HG03469 (cell line): ENCODE data around the gene KLF11.
"Not testable (repeated sequence)": the region's sequence is repeated elsewhere in the genome, so short reads cannot be mapped to it uniquely, and the experiment has no call there.

Experiments
- ATAC-seq: cut with Tn5 transposase; IDR thresholded peaks from one replicate; pipeline ENCODE4 v1.9.1; 2021; ENCODE audit warnings: mild to moderate bottlenecking, moderate library complexity, moderate number of reproducible peaks; ENCODE audit not compliant: unreplicated experiment

Gene KLF11

GRCh38 chr2:10022966-10023662 is 20.2 kb upstream of the KLF11 start:
- ATAC-seq, result no peak

DNA sequence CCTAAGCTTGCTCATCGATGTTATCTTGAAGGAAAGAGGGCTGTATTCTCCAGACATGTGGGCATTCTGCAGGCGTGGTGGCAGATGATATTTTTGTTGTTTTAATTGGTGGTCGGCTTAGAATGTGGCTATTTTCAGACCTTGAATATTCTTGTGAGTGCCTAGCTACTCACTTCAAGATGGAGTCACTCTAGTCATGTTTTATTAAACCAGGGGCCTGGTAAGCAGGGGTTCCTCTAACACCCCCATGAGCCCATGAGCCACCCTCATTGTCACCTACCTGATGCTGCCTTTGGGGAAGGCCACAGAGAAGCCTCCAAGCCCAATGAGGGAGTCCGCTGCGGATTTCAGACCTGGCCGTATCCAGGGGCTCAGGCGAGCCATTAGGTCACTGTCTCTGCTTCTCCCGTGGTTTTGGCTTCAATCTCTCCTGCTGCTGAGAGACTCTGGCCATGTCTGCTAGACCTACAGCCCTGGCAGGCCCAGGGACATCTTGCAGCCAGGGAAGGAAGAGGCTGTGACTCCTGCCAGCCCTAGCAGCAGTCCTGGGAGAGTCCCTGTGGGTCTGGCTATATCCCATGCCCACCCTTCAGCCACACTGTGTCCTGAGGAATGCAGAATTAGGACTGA is 16.3 kb upstream of the KLF11 start:
- ATAC-seq, result no peak

GRCh38 chr2:10027660-10028330 is 15.6 kb upstream of the KLF11 start:
- no peak for ATAC-seq

DNA sequence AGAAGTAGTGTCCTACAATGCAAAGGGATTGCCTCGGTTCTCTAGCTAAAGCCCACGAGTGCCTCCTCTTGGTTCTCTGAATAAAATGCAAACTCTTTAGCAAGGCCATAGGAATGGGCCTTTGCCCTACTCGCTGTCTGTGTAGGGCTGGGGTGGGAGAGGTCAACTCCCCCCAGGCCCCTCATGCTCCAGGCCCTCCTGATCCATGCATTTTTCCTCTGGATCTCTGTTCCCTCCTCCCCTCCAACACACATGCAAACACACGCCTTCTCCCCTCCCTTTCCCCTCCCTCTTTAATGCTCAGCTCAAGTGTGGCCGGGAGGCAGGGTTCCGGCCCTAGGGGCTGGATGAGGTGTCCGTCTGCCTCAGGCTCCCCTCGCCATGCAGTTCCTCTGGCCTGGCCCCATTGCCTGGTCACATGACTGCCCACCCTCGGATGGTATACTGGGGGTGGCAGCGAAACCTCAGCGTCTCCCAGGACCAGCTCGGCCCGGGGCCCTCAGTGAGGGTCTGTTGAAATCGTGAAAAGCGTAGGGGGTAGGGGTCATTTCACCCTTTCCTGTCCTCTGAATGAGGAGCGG is 14.9 kb upstream of the KLF11 start:
- ATAC-seq, result no peak

DNA sequence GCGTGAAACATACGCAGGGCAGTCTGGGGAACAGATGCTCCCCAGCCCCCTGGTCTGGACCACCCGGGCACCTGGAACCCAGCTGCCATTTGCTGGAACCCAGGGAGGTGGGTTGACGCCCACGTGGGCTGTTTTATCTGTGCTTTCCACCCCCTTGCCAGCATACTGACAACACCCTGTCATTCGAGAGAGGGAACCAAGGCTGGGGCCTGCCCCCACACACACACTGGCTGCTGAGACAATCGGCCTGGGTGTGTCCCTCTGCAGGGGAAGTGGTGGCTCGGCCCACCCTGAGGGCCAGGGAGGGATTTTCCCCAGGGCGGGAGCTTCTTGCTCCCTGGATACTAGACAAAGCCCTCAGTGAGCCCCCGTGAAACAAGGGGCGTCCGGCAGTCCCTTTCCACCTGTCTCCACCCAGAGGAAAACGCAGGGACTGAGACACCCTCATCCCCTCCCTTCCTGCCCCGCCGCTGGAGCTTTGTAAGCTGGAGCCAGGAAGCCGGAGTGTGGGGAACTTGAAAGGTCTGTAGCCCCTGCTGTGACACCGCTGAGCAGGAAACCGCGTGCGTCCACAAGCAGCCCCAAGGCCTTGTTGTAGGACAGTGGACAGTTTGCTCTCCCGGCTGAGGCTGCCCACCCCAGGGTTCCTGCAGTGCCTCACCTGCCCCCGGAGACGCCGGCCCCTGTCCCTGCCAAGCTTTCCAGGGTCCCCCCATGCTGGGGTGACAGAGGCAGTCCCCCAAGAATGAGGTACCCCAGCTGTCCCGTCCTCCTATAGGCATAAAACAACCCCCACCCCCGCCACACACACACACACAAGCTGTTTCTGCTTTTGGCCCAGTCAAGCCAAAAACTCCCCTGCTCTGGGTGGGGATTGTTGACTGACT is 14.1 kb upstream of the KLF11 start:
- peak; percentile 72 for ATAC-seq

GRCh38 chr2:10029875-10030223 is 13.5 kb upstream of the KLF11 start:
- ATAC-seq, result no peak

- no peak for ATAC-seq
These were observed 13.0 kb upstream of the KLF11 start for GRCh38 chr2:10030311-10030736.

DNA sequence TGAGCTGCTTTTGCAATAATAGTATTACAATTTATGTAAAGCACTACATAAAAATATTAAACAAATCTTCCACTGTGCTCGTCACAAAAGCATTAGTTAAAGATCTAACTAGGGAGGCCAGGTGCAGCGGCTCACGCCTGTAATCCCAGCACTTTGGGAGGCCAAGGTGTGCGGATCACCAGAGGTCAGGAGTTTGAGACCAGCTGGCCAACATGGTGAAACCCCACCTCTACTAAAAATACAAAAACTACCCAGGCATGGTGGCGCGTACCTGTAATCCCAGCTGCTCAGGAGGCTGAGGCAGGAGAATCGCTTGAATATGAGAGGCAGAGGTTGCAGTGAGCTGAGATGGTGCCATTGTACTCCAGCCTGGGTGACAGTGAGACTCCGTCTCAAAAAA is 12.6 kb upstream of the KLF11 start:
- ATAC-seq, result not testable (repeated sequence)

GRCh38 chr2:10031886-10032745 is 11.2 kb upstream of the KLF11 start:
- ATAC-seq, result no peak

DNA sequence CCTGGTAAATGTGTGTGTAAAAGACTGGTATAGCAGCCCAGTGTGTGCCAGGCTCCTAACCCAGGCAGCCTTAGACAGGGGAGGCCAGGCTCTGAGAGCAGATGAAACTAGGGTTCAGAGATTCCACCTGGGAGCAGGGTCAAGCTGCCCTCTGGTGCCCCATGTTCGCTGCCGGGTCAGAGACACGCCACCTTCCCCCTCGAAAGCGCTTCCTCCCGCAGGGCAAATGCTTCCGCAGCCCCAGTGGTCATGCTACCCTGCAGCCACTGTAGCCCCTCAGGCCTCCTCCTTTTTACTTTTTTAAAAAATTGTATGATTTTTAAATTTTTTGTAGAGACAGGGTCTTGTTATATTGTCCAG is 10.6 kb upstream of the KLF11 start:
- no peak for ATAC-seq

GRCh38 chr2:10033251-10034006 is 9.9 kb upstream of the KLF11 start:
- ATAC-seq, result no peak

DNA sequence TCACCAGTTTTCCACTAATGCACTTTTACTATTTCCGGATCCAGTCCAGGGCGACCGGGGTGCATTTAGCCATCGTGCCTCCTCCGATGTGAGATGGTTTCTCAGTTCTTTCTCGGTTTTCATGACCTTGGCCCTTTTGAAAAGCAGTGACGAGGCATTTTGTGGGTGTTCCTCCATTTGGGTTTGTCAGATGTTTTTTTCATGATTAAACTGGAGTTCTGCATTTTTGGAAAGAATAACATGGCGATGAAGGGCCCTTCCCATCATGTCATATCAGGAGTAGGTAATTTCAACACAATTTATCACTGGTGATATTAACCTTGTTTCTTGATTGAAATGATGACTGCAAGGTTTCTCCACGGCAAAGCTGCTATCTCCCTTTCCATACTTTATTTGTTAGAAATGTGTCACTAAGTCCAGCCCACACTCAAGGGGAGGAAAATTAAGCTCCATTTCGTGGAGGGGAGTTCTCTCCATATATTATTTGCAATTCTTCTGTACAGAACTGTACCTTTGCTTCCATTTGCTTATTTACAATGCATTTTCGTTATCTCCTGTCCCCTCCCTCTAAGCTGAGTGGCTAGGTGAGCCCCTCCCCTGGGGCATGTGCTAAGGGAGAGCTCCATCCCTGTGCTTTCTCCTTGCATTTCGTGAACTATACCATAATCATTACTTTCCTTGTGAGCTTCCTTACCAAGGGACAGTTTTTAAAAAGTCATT is 8.9 kb upstream of the KLF11 start:
- no peak for ATAC-seq

DNA sequence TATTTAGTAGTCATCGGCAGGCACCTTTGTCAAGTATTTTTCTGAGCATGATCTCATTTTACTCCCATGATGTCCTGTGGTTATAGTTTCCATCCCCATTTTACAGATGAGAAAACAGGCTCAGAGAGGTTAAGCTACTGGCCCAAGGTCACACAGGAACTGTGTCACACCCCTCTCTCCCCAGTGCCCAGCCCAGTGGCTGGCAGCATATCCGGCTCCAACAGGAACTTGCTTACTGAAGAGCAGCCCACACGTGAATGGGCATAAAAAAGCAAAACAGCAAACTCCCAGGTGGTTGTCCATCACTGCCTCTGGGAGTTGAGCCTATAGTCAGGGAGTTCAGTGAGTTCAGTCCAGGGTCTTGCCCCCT is 8.3 kb upstream of the KLF11 start:
- no peak for ATAC-seq

DNA sequence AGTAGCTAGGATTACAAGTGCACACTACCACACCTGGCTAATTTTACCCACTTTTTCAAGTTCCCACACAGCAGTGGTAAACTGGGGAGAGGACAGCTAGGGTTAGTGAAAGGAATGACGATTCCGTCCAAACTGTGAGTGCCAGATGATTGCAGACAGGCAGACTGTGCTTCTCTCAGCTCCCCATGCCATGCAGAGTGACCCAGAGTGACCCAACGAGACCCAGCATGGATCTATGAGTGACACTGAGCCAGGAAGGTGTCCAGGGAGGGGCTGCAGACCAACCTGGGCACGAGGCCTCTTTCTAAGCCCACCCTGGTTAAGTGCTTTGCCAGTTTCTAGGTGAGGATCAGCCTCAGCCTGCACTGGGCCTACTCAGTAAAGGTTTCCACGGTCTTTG is 7.7 kb upstream of the KLF11 start:
- ATAC-seq, result no peak

- no peak for ATAC-seq
These were observed 7.1 kb upstream of the KLF11 start for GRCh38 chr2:10036095-10036884.

GRCh38 chr2:10038123-10038522 is 5.2 kb upstream of the KLF11 start:
- ATAC-seq, result no peak

GRCh38 chr2:10038716-10039115 is 4.6 kb upstream of the KLF11 start:
- ATAC-seq, result no peak
